SK-N-MC (cell line): ENCODE data around the gene HPRT1.

Experiments used
- DNase-seq: peaks from one replicate; pipeline ENCODE4 v3.0.0-alpha.2; 2011; ENCODE audit warnings: low read depth, low spot score
- H3K27ac ChIP-seq: fragments of 200-600 bp; sonication (generic); 2 replicates; pipeline ENCODE4 v1.5.1; 2016; ENCODE audit warnings: mixed run types
- H3K36me3 ChIP-seq: fragments of 200-600 bp; sonication (generic); 2 replicates; pipeline ENCODE4 v1.6.1; 2017; ENCODE audit warnings: antibody characterized with exemption, low read length, mixed read lengths; ENCODE audit not compliant: insufficient read depth
- H3K4me3 ChIP-seq: fragments of 200-600 bp; sonication (generic); 2 replicates; pipeline ENCODE4 v1.5.1; 2016
- H3K9ac ChIP-seq: fragments of 200-600 bp; sonication (generic); 2 replicates; pipeline ENCODE4 v1.8.0; 2017; ENCODE audit warnings: mixed run types, mixed read lengths; ENCODE audit not compliant: insufficient read length
- H3K9me3 ChIP-seq: fragments of 200-600 bp; sonication (generic); 2 replicates; pipeline ENCODE4 v1.6.1; 2017; ENCODE audit warnings: low read depth, mild to moderate bottlenecking, antibody characterized with exemption, low read length, moderate library complexity, mixed read lengths
- EZH2 ChIP-seq: fragments of 200-600 bp; sonication (generic); IDR thresholded peaks from one replicate; pipeline ENCODE4 v1.6.1; 2017; ENCODE audit warnings: antibody characterized with exemption
- FOXP2 ChIP-seq: optimal IDR thresholded peaks from 2 replicates; pipeline ENCODE3; 2011; ENCODE audit warnings: mild to moderate bottlenecking, moderate library complexity; ENCODE audit not compliant: insufficient read depth; ENCODE audit errors: extremely low read length, control extremely low read depth
- POLR2AphosphoS5 ChIP-seq: IDR thresholded peaks from 2 replicates; pipeline ENCODE4 v1.6.1; 2012; ENCODE audit warnings: mild to moderate bottlenecking, low read depth, low read length, borderline replicate concordance

Gene HPRT1

DNA sequence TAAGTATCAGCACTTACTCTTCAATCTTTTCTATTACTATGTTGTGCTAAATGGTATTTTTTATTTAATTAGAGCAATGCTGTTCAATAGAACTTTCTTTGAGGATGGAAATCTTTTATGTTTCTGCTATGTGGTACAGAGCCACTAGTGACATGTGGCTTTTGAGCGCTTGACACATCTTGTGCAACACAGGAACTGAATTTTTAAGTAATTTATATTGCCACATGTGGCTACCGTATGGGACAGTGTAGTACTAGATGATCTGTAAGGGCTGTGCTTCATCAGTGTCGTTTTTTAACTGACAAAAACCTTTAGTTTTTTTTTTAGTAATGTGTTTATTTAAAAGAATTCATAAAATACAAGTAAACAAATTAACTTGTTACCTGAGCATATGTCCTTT lies 22.4 kb downstream of the HPRT1 start:
- Histone ChIP-seq H3K4me3 (no peak overlapping the region), H3K27ac (0 out of 2 replicates have a peak overlapping the region, but pooled peaks have one; percentile 13), H3K9me3 (no peaks in the 10 kb centered on the region), H3K9ac (no peak overlapping the region), H3K36me3 (no peaks in the 10 kb centered on the region; the same call in 1 of the 2 replicates)
- DNase-seq = no peak
- no peak for TF ChIP-seq EZH2
- TF ChIP-seq FOXP2 = no peak
- no peak for TF ChIP-seq POLR2AphosphoS5

DNA sequence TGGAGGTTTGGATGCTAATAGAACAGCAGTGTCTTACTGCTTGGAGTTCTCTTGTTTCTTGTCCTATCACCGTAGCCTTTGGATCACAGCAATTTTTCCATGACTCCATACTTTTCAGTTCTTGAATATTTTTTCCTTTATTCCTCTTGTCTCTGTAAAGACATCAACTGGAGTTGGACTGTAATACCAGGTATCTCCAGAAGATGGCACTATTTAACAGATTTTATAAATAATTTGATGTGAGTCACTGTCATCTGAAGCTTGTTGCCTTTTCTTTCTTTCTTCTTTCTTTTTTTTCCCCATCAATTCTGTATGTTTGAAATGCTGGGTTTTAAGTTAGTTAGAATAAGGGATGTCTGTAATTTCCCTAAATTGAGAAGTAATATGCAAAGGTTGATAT lies 24.1 kb downstream of the HPRT1 start:
- TF ChIP-seq FOXP2 = no peak
- no peak for TF ChIP-seq POLR2AphosphoS5
- TF ChIP-seq EZH2 = no peak
- no peak overlapping the region for H3K4me3 ChIP-seq

DNA sequence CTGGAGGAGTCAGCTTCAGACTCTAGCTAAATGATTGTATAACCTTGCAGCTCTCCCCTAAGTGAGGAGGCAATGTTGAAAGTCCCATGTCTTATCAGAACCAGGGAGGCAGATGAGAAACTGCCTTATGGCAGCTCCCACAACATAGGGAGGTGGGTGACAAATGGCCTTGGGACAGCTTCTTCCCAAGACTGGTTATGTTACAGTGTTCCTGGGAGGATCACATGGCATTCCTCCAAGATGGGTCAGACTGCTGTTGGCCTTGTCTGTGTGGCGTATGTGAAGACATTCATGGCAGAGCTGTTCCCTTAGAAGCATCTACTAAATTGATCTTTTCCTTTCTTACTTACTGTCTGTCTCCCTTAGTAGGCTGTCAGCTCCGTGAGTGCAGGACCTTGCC lies 42.0 kb downstream of the HPRT1 start:
- Histone ChIP-seq H3K4me3 (no peak overlapping the region), H3K36me3 (peaks cover 9% of the 10 kb centered on the region; the same call in 1 of the 2 replicates), H3K9ac (no peak overlapping the region), H3K27ac (no peak overlapping the region), H3K9me3 (no peaks in the 10 kb centered on the region)
- no peak for TF ChIP-seq FOXP2
- no peak for TF ChIP-seq EZH2
- no peak for TF ChIP-seq POLR2AphosphoS5
- no peak for DNase-seq

More for the DNA sequence above, 24.1 kb downstream of the HPRT1 start:
- DNase-seq = peak; percentile 35
- Histone ChIP-seq H3K9me3 (no peaks in the 10 kb centered on the region), H3K27ac (no peak overlapping the region), H3K36me3 (no peaks in the 10 kb centered on the region; the same call in 1 of the 2 replicates), H3K9ac (no peak overlapping the region)

DNA sequence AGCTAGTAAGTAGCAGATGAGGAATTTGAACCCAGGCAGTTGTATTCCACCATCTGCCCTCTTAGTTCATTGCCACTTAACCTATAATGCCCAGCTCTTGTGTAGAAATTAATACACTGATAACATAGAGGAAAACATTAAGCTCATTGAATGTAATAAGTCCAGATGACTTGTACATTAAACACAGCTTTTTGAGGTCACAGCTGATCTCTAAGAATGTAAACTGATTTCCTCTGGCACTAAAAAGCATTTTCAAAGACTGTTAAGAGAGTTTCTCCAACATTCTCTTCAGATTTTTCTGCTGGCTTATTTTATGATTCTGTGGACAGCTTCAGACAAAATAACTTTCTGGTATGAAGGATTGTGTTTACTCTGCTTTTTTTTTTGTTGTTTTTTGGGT lies 42.7 kb downstream of the HPRT1 start:
- Histone ChIP-seq H3K9me3 (no peaks in the 10 kb centered on the region), H3K4me3 (no peak overlapping the region), H3K27ac (no peak overlapping the region), H3K36me3 (peaks cover 9% of the 10 kb centered on the region; the same call in 1 of the 2 replicates), H3K9ac (no peak overlapping the region)
- TF ChIP-seq EZH2 (no peak), POLR2AphosphoS5 (no peak), FOXP2 (no peak)
- no peak for DNase-seq

DNA sequence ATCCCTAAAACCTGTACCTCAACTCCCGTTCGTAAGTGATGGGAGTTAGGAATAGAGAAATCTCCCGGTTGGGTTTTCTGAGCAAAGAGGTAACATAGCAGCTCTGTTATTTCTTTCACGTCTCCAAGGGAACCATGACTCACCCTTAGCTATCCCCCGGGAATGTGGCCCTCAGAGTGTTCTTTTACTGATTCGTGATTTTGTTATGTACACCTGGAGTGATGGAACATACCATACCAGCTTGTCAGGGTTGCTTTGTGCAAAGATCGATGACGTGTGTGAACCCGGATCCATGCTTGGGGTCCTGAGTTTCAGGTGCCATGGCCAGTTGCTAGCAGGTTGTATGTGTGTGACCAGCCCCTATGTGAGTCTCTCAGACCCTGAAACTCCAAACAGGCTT lies 52.6 kb downstream of the HPRT1 start:
- Histone ChIP-seq H3K9ac (no peak overlapping the region), H3K27ac (no peak overlapping the region), H3K9me3 (no peaks in the 10 kb centered on the region), H3K4me3 (no peak overlapping the region), H3K36me3 (no peaks in the 10 kb centered on the region)
- no peak for DNase-seq
- TF ChIP-seq FOXP2 (no peak), POLR2AphosphoS5 (no peak), EZH2 (no peak)

DNA sequence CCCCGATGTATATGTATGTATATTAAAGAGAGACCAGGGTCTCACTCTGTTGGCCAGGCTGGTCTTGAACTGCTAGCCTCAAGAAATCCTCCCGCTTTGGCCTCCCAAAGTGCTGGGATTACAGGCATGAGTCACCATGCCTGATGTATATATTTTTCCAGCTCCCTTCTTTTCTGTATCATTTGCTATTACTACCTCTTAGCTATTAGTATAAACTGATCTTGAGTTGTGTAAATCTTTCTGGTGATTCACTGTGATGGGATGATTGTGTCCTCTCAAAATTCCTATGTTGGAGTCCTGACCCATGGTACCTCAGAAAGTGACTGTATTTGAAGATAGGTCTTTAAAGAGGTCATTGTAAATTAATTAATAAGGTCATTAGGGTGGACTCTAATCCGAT lies 53.1 kb downstream of the HPRT1 start:
- H3K9ac ChIP-seq = no peak overlapping the region
- no peak overlapping the region for H3K27ac ChIP-seq
- no peak for TF ChIP-seq FOXP2
- TF ChIP-seq POLR2AphosphoS5 = no peak
- TF ChIP-seq EZH2 = no peak
- DNase-seq = no peak
- no peak overlapping the region for H3K4me3 ChIP-seq
- no peaks in the 10 kb centered on the region for H3K9me3 ChIP-seq
- no peaks in the 10 kb centered on the region for H3K36me3 ChIP-seq

DNA sequence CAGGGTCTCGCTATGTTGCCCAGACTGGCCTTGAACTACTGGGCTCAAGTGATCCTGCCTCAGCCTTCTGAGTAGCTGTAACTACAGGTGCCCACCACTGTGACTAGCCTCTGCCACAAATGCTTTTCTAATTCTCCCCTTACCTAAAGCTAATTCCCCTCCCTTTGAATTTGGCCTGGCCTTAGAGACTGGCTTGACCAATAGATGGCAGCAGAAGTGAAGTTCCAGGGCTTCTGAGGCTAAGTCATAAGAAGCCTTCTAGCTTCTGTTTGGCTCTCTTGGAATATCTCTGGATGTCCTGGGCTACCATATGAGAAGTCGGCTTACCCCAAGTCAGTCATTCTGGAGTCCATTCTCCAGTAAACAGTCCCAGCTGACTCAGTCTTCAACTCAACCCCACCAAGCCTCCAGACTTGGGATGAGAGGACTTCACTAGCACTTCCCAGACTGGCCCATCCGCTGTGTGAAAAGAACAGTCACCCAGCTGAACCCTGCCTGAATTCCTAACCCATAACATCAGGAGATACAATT lies 61.0 kb downstream of the HPRT1 start:
- H3K4me3 ChIP-seq = no peak overlapping the region
- no peak for DNase-seq
- H3K27ac ChIP-seq = no peak overlapping the region
- H3K36me3 ChIP-seq = no peaks in the 10 kb centered on the region
- no peak overlapping the region for H3K9ac ChIP-seq
- no peak for TF ChIP-seq EZH2
- TF ChIP-seq POLR2AphosphoS5 = no peak
- no peak for TF ChIP-seq FOXP2
- no peaks in the 10 kb centered on the region for H3K9me3 ChIP-seq

DNA sequence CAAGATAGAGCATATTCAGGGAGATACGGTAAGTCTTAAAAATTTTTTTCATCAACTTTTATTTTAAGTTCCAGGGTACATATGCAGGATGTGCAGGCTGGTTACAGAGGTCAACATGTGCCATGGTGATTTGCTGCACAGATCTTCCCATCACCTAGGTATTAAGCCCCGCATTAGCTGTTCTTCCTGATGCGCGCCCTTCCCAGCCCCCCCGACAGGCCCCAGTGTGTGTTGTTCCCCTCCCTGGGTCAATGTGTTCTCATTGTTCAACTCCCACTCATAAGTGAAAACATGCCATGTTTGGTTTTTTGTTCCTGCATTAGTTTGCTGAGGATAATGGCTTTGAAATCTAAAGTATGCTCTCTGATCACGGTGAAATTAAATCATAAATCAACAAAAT lies 64.2 kb downstream of the HPRT1 start:
- no peaks in the 10 kb centered on the region for H3K9me3 ChIP-seq
- no peak overlapping the region for H3K9ac ChIP-seq
- no peak for DNase-seq
- H3K4me3 ChIP-seq = no peak overlapping the region
- TF ChIP-seq FOXP2 (no peak), POLR2AphosphoS5 (no peak), EZH2 (no peak)
- no peak overlapping the region for H3K27ac ChIP-seq
- H3K36me3 ChIP-seq = no peaks in the 10 kb centered on the region

DNA sequence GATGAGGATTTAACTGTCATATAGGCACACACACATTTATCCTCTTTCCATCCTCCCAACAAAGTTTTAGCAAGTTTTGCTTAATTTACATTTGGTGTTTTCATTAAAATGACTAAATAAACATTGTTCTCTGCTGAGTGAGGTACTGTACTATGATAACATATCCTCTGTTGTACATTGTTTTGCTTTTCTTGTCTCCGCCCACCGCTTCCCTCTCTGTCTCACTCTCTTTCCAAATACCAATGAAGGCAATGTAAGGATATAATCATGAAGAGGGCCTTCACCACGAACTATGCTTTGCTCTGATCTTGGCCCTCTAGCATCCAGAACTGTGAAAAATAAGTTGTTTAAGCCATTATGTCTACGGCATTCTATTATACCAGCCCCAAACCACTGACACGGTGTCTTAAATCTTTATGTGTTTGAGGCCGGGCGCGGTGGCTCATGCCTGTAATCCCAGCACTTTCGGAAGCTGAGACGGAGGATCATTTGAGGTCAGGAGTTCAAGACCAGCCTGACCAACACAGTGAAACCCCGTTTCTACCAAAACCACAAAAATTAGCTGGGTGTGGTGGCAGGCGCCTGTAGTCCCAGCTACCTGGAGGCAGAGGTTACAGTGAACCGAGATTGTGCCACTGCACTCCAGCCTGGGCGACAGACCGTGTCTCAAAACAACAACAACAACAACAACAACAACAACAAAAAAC lies 65.3 kb downstream of the HPRT1 start:
- H3K4me3 ChIP-seq = no peak overlapping the region
- no peak for DNase-seq
- TF ChIP-seq EZH2 = no peak
- no peak for TF ChIP-seq POLR2AphosphoS5
- TF ChIP-seq FOXP2 = no peak
- no peaks in the 10 kb centered on the region for H3K36me3 ChIP-seq
- no peak overlapping the region for H3K9ac ChIP-seq
- H3K27ac ChIP-seq = no peak overlapping the region
- no peaks in the 10 kb centered on the region for H3K9me3 ChIP-seq
